ENCODE measurements around the gene IL22RA1. TPM values are rescaled to one million over a fixed set of nuclear protein-coding genes. Genes with fewer than 3 reads are reported as not detected.

IL22RA1 gene
- total RNA-seq, 2 experiments from 2014 or later, result not detected

- no peak overlapping the region for H3K4me3 ChIP-seq (ENCODE audit: low read depth, low read length, poor library complexity, severe bottlenecking)
- no peak for DNase-seq (ENCODE audit: low spot score)
- H3K79me2 ChIP-seq (ENCODE audit: insufficient read depth, low read depth, low read length), result no peaks in the 10 kb centered on the region
- H3K9me3 ChIP-seq (ENCODE audit: low read length), result no peaks in the 10 kb centered on the region
- no peak overlapping the region for H3K27ac ChIP-seq (ENCODE audit: low read depth, low read length, poor library complexity, severe bottlenecking)
- no peak overlapping the region for H2AFZ ChIP-seq (ENCODE audit: low read length)
- BruUV-seq (replicated peaks), result no TSS peak
- no peak overlapping the region for H3K4me2 ChIP-seq (ENCODE audit: low read length)
- intact Hi-C loops (cut with micrococcal nuclease; ENCODE audit: unreplicated experiment), result no loop called here
- CTCF ChIA-PET (ENCODE audit: unreplicated experiment), result no interaction called here
- no peaks in the 10 kb centered on the region for H3K9me2 ChIP-seq (ENCODE audit: insufficient read depth, low read length)
- no peaks in the 10 kb centered on the region for H3K36me3 ChIP-seq (ENCODE audit: insufficient read depth, low read length)
- no peaks in the 10 kb centered on the region for H4K20me1 ChIP-seq (ENCODE audit: insufficient read depth, low read length)
- H3K4me1 ChIP-seq (ENCODE audit: insufficient read depth, low read length, poor library complexity, severe bottlenecking), result no peaks in the 10 kb centered on the region
- POLR2A ChIA-PET, result interaction anchor here (0.7 kb wide), 1 partner anchor 71 kb away, joined by 3 read pairs; no protein-coding TSS in a partner anchor
- TF ChIP-seq, protein P1, sequence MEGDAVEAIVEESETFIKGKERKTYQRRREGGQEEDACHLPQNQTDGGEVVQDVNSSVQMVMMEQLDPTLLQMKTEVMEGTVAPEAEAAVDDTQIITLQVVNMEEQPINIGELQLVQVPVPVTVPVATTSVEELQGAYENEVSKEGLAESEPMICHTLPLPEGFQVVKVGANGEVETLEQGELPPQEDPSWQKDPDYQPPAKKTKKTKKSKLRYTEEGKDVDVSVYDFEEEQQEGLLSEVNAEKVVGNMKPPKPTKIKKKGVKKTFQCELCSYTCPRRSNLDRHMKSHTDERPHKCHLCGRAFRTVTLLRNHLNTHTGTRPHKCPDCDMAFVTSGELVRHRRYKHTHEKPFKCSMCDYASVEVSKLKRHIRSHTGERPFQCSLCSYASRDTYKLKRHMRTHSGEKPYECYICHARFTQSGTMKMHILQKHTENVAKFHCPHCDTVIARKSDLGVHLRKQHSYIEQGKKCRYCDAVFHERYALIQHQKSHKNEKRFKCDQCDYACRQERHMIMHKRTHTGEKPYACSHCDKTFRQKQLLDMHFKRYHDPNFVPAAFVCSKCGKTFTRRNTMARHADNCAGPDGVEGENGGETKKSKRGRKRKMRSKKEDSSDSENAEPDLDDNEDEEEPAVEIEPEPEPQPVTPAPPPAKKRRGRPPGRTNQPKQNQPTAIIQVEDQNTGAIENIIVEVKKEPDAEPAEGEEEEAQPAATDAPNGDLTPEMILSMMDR (conservative IDR thresholded peaks at IDR 0.05; ENCODE audit: low read length), result no peak
- no peak for TF ChIP-seq EZH2phosphoT487 (IDR thresholded peaks at IDR 0.05; ENCODE audit: borderline replicate concordance, low read depth, low read length)
These were observed 41.8 kb downstream of the IL22RA1 start for GRCh38 chr1:24100945-24101737.

GRCh38 chr1:24098943-24099638, 43.8 kb downstream of the IL22RA1 start:
- intact Hi-C loops (cut with micrococcal nuclease; ENCODE audit: unreplicated experiment), result no loop called here
- Histone ChIP-seq H3K9me2 (ENCODE audit: insufficient read depth, low read length) (no peaks in the 10 kb centered on the region), H2AFZ (ENCODE audit: low read length) (no peak overlapping the region), H3K36me3 (ENCODE audit: insufficient read depth, low read length) (no peaks in the 10 kb centered on the region), H4K20me1 (ENCODE audit: insufficient read depth, low read length) (no peaks in the 10 kb centered on the region), H3K4me2 (ENCODE audit: low read length) (no peak overlapping the region), H3K4me1 (ENCODE audit: insufficient read depth, low read length, poor library complexity, severe bottlenecking) (no peaks in the 10 kb centered on the region), H3K9me3 (ENCODE audit: low read length) (no peaks in the 10 kb centered on the region), H3K4me3 (ENCODE audit: low read depth, low read length, poor library complexity, severe bottlenecking) (no peak overlapping the region), H3K79me2 (ENCODE audit: insufficient read depth, low read depth, low read length) (no peaks in the 10 kb centered on the region), H3K27ac (ENCODE audit: low read depth, low read length, poor library complexity, severe bottlenecking) (no peak overlapping the region)
- CTCF ChIA-PET (ENCODE audit: unreplicated experiment), result no interaction called here
- BruUV-seq (replicated peaks), result no TSS peak
- TF ChIP-seq, protein P1 (conservative IDR thresholded peaks at IDR 0.05; ENCODE audit: low read length), result no peak
- TF ChIP-seq EZH2phosphoT487 (IDR thresholded peaks at IDR 0.05; ENCODE audit: borderline replicate concordance, low read depth, low read length), result no peak
- POLR2A ChIA-PET, result no interaction called here
- no peak for DNase-seq (ENCODE audit: low spot score)

DNA sequence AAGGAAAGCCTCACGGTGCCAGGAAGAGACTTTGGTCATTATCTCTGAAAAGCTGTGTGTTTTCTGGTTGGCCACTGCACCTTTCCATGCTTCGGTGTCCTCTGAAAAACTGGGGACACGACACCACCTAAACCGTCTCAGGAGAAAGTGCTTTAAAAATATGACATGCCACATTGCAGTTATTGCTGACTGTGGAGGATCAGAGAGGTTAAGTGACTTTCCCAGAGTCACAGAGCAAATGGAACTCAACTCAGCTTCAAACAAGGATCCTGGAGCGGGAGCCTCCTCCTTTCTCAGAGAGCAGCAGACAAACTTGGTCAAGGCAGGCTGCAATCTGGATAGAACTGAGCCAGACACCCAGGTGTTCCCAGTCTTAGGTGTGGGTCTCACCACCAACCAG, 44.8 kb downstream of the IL22RA1 start:
- TF ChIP-seq, protein P1 (conservative IDR thresholded peaks at IDR 0.05; ENCODE audit: low read length), result no peak
- no peak for TF ChIP-seq EZH2phosphoT487 (IDR thresholded peaks at IDR 0.05; ENCODE audit: borderline replicate concordance, low read depth, low read length)
- ChIA-PET CTCF (ENCODE audit: unreplicated experiment) (no interaction called here), POLR2A (no interaction called here)
- no peaks in the 10 kb centered on the region for H3K36me3 ChIP-seq (ENCODE audit: insufficient read depth, low read length)
- no peaks in the 10 kb centered on the region for H4K20me1 ChIP-seq (ENCODE audit: insufficient read depth, low read length)
- no peak overlapping the region for H2AFZ ChIP-seq (ENCODE audit: low read length)
- H3K9me2 ChIP-seq (ENCODE audit: insufficient read depth, low read length), result no peaks in the 10 kb centered on the region
- H3K4me2 ChIP-seq (ENCODE audit: low read length), result no peak overlapping the region
- H3K27ac ChIP-seq (ENCODE audit: low read depth, low read length, poor library complexity, severe bottlenecking), result no peak overlapping the region
- H3K79me2 ChIP-seq (ENCODE audit: insufficient read depth, low read depth, low read length), result no peaks in the 10 kb centered on the region
- H3K4me3 ChIP-seq (ENCODE audit: low read depth, low read length, poor library complexity, severe bottlenecking), result no peak overlapping the region
- intact Hi-C loops (cut with micrococcal nuclease; ENCODE audit: unreplicated experiment), result no loop called here
- DNase-seq (ENCODE audit: low spot score), result no peak
- H3K4me1 ChIP-seq (ENCODE audit: insufficient read depth, low read length, poor library complexity, severe bottlenecking), result no peaks in the 10 kb centered on the region
- BruUV-seq (replicated peaks), result no TSS peak
- no peaks in the 10 kb centered on the region for H3K9me3 ChIP-seq (ENCODE audit: low read length)
